ENCODE results near the gene TSR3. TPM values are rescaled to one million over a fixed set of nuclear protein-coding genes. Genes with fewer than 3 reads are reported as not detected.

The TSR3 gene
- total and polyA plus RNA-seq, 2 donors (not counting 1 experiment from before 2014, with no cell fraction given) = 35.7 to 43.7 TPM

DNA sequence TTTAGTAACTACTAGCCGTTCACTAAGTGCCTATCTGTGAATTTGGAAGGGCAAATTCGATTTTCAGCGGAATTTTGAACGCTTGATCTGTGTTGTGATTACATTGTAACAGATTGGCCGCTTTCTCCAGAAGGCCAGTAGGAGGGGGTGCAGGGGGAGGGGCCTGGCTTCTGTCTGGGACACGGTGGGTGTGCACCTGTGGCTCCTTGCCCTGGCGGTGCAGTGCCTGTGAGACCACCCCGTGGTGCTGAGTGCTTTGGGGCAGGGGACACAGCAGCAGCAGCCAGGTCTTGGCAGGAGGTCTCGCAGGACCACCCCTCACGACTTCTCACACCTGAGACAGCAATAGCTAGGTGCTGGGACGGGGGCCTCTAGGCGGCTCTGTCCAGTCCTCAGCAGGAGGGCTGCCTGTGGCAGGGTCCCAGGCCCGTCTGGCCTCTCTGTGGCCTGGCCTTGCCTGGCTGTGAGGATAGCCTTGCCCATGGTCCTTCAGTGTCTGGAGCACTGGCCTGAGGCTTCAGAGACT is 40.4 kb downstream of the TSR3 start:
- 31% methylated on average over 13 of the region's 13 CpGs for WGBS (ENCODE audit: insufficient coverage)
- peak overlapping the region; percentile 78 for H3K9ac ChIP-seq (ENCODE audit: low read length)
- H3K27me3 Mint-ChIP-seq = no peaks in the 10 kb centered on the region
- H3K27me3 ChIP-seq (replicated peaks in 1 of 4; ENCODE audit: control extremely low read depth in 1 of 4, control insufficient read depth in 3 of 4, insufficient read depth in 4 of 4, low read length in 3 of 4) = no peaks in the 10 kb centered on the region
- H3K27ac ChIP-seq (ENCODE audit: low read length in 2 of 2) = peak overlapping the region; percentile 57 to 75
- H3K79me2 ChIP-seq (ENCODE audit: control insufficient read depth, insufficient read depth, low read length) = peaks cover 78% of the 10 kb centered on the region
- no peaks in the 10 kb centered on the region for H3K9me3 ChIP-seq (ENCODE audit: control extremely low read depth in 1 of 3, control insufficient read depth in 2 of 3, insufficient read depth in 1 of 3, low read length in 2 of 3)
- no peaks in the 10 kb centered on the region for H3K9me3 Mint-ChIP-seq (ENCODE audit: insufficient read depth)
- ChIA-PET CTCF (interaction anchor here (1.0 to 1.4 kb wide), 2 partner anchors 10 to 32 kb away, joined by 3 to 5 read pairs; no protein-coding TSS in a partner anchor), POLR2A (no interaction called here)
- no peak for ATAC-seq (ENCODE audit: low read depth)
- H3K4me1 Mint-ChIP-seq = peaks cover 44% of the 10 kb centered on the region
- intact Hi-C loops (cut with micrococcal nuclease) = no loop called here
- H4K20me1 ChIP-seq (ENCODE audit: control insufficient read depth, insufficient read depth, low read length, poor library complexity, severe bottlenecking) = peaks cover 64% of the 10 kb centered on the region
- peak overlapping the region; percentile 99 for H3K4me3 Mint-ChIP-seq
- H3K27ac Mint-ChIP-seq = peak overlapping the region; percentile 97
- peak overlapping the region; percentile 87 for H3K4me2 ChIP-seq (replicated peaks; ENCODE audit: low read depth, low read length, poor library complexity, severe bottlenecking)
- TF ChIP-seq, protein P1, sequence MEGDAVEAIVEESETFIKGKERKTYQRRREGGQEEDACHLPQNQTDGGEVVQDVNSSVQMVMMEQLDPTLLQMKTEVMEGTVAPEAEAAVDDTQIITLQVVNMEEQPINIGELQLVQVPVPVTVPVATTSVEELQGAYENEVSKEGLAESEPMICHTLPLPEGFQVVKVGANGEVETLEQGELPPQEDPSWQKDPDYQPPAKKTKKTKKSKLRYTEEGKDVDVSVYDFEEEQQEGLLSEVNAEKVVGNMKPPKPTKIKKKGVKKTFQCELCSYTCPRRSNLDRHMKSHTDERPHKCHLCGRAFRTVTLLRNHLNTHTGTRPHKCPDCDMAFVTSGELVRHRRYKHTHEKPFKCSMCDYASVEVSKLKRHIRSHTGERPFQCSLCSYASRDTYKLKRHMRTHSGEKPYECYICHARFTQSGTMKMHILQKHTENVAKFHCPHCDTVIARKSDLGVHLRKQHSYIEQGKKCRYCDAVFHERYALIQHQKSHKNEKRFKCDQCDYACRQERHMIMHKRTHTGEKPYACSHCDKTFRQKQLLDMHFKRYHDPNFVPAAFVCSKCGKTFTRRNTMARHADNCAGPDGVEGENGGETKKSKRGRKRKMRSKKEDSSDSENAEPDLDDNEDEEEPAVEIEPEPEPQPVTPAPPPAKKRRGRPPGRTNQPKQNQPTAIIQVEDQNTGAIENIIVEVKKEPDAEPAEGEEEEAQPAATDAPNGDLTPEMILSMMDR (IDR thresholded peaks at IDR 0.05) = no peak
- TF ChIP-seq EZH2 (IDR thresholded peaks at IDR 0.05; ENCODE audit: borderline replicate concordance, insufficient read depth, low read depth, low read length, poor library complexity, severe bottlenecking) = no peak
- no peak for DNase-seq
- H3K36me3 ChIP-seq (replicated peaks in 1 of 2; ENCODE audit: control extremely low read depth in 1 of 2, control insufficient read depth in 1 of 2, extremely low read depth in 1 of 2, insufficient read depth in 2 of 2, low read length in 1 of 2) = peaks cover 0 to 44% of the 10 kb centered on the region in 2 experiments
- H3K4me1 ChIP-seq (ENCODE audit: control insufficient read depth in 2 of 2, insufficient read depth in 2 of 2, low read length in 2 of 2) = peaks cover 23 to 44% of the 10 kb centered on the region in 2 donors
- H2AFZ ChIP-seq (ENCODE audit: insufficient read depth, low read depth, low read length, poor library complexity, severe bottlenecking) = no peak overlapping the region
- H3K4me3 ChIP-seq (ENCODE audit: control extremely low read depth in 1 of 5, extremely low read depth in 1 of 5, insufficient read depth in 1 of 5, low read depth in 2 of 5, low read length in 4 of 5) = peak overlapping the region; percentile 80 to 90 (median 86)

DNA sequence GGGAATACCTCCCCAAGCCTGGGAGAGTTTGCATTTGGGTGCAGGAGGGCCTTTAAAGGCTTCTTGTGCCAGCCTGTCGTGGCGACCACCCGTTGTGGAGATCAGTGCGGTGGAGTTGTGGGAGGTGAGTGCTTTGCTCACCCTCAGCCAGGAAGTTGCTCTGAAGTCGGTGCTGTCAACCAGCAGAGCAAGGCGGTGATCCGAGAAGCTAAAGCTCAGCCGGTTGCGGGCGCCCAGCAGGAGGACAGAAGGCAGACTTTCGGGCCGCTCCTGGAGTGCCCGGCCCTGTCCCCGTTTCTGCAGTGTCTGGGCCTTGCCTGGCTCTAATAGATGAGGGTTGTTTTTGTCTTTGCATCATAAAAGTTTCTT is 40.9 kb downstream of the TSR3 start:
- DNase-seq = peak; percentile 64
- WGBS (ENCODE audit: insufficient coverage) = 2% methylated on average over 14 of the region's 14 CpGs
- H2AFZ ChIP-seq (ENCODE audit: insufficient read depth, low read depth, low read length, poor library complexity, severe bottlenecking) = no peak overlapping the region
- intact Hi-C loops (cut with micrococcal nuclease) = no loop called here
- no peak for ATAC-seq (ENCODE audit: low read depth)
- H3K27me3 ChIP-seq (replicated peaks in 1 of 4; ENCODE audit: control extremely low read depth in 1 of 4, control insufficient read depth in 3 of 4, insufficient read depth in 4 of 4, low read length in 3 of 4) = no peaks in the 10 kb centered on the region
- peaks cover 74% of the 10 kb centered on the region for H3K79me2 ChIP-seq (ENCODE audit: control insufficient read depth, insufficient read depth, low read length)
- Mint-ChIP-seq H3K9me3 (ENCODE audit: insufficient read depth) (no peaks in the 10 kb centered on the region), H3K4me3 (peak overlapping the region; percentile 99), H3K4me1 (peaks cover 45% of the 10 kb centered on the region), H3K27me3 (no peaks in the 10 kb centered on the region), H3K27ac (peak overlapping the region; percentile 97)
- CTCF ChIA-PET = interaction anchor here (1.0 kb wide), 1 partner anchor 32 kb away, joined by 3 read pairs; no protein-coding TSS in a partner anchor
- H3K9me3 ChIP-seq (ENCODE audit: control extremely low read depth in 1 of 3, control insufficient read depth in 2 of 3, insufficient read depth in 1 of 3, low read length in 2 of 3) = no peaks in the 10 kb centered on the region
- POLR2A ChIA-PET = interaction anchor here (0.6 kb wide), 1 partner anchor 16 kb away, joined by 4 read pairs; no protein-coding TSS in a partner anchor
- peaks cover 59% of the 10 kb centered on the region for H4K20me1 ChIP-seq (ENCODE audit: control insufficient read depth, insufficient read depth, low read length, poor library complexity, severe bottlenecking)
- H3K4me3 ChIP-seq (ENCODE audit: control extremely low read depth in 1 of 5, extremely low read depth in 1 of 5, insufficient read depth in 1 of 5, low read depth in 2 of 5, low read length in 4 of 5) = peak overlapping the region; percentile 80 to 90 (median 86)
- H3K4me1 ChIP-seq (ENCODE audit: control insufficient read depth in 2 of 2, insufficient read depth in 2 of 2, low read length in 2 of 2) = peaks cover 28 to 49% of the 10 kb centered on the region in 2 donors
- peak overlapping the region; percentile 87 for H3K4me2 ChIP-seq (replicated peaks; ENCODE audit: low read depth, low read length, poor library complexity, severe bottlenecking)
- H3K36me3 ChIP-seq (replicated peaks in 1 of 2; ENCODE audit: control extremely low read depth in 1 of 2, control insufficient read depth in 1 of 2, extremely low read depth in 1 of 2, insufficient read depth in 2 of 2, low read length in 1 of 2) = peaks cover 0 to 40% of the 10 kb centered on the region in 2 experiments
- H3K27ac ChIP-seq (ENCODE audit: low read length in 2 of 2) = peak overlapping the region; percentile 57 to 75
- H3K9ac ChIP-seq (ENCODE audit: low read length) = peak overlapping the region; percentile 78
- TF ChIP-seq EZH2 (IDR thresholded peaks at IDR 0.05; ENCODE audit: borderline replicate concordance, insufficient read depth, low read depth, low read length, poor library complexity, severe bottlenecking) = no peak
- TF ChIP-seq, protein P1 (IDR thresholded peaks at IDR 0.05) = no peak

Measured in B cell (primary cell).